GM18909 (cell line): Measurements from ENCODE around the gene LARGE1.
"Not testable (repeated sequence)": the region's sequence is repeated elsewhere in the genome, so short reads cannot be mapped to it uniquely, and the experiment has no call there.

Experiments used
- ATAC-seq: cut with Tn5 transposase; IDR thresholded peaks from one replicate; pipeline ENCODE4 v1.9.1; 2021; ENCODE audit warnings: mild to moderate bottlenecking; ENCODE audit not compliant: unreplicated experiment, poor library complexity

The LARGE1 gene

GRCh38 chr22:33577862-33578411 is 342.3 kb downstream of the LARGE1 start:
- no peak for ATAC-seq

GRCh38 chr22:33576205-33576604 is 344.1 kb downstream of the LARGE1 start:
- ATAC-seq = no peak

DNA sequence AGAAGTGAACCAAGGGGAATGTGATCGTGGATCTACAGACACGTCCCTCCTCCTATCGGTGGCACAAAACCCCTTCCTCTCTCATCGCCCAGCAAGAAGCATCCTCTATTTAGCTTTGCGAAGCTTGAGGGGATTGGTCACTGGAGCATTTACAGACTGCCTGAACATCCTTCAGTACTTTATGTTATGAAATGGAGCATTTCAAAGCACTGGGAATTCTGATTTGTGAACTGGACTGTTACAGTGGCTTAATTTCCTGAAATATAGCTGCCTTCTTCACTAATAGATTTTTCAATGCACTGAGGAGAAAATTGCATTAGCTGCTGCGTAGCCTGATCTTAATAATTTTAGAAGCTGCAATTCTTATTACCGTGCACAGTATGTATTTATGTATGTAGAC is 344.5 kb downstream of the LARGE1 start:
- ATAC-seq = no peak

GRCh38 chr22:33575041-33575440 is 345.2 kb downstream of the LARGE1 start:
- no peak for ATAC-seq

DNA sequence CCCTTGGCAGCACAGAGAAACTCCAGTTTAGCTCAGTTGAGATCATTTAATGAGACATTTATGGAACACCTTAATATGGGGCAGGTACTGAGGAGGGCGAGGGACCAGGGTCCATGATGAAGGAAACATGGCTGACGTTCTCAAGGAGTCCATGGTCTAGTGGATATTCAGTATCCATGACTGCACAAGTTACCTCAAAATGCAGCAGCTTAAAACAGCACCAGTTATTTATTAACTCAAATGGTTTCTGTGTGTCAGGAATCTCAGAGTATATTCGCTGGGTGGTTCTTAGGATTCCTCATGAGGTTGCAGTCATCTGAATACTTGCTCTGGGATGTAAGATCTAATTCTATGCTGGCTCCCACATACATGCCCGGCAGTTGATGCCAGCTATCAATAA is 346.8 kb downstream of the LARGE1 start:
- ATAC-seq = no peak

DNA sequence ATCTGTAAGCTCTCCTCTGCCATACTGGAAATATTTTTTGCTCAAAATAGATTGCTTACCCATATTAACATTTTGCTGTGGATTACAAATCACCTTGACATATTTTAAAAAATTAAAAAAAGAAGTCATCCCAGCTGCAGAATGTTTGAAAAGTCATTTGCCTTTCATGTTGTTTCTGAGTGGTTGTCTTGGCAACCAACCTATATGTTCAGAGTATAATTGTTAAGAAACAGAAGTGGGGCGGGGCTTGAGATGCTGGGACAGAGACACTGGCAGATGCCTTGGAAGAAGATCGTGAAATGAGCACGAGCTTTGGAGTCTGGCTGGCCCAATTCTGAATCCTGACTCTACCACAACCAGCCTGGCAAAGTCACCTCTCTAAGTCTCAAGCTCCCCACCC is 348.2 kb downstream of the LARGE1 start:
- ATAC-seq = no peak

GRCh38 chr22:33570110-33570509 is 350.2 kb downstream of the LARGE1 start:
- ATAC-seq = no peak

DNA sequence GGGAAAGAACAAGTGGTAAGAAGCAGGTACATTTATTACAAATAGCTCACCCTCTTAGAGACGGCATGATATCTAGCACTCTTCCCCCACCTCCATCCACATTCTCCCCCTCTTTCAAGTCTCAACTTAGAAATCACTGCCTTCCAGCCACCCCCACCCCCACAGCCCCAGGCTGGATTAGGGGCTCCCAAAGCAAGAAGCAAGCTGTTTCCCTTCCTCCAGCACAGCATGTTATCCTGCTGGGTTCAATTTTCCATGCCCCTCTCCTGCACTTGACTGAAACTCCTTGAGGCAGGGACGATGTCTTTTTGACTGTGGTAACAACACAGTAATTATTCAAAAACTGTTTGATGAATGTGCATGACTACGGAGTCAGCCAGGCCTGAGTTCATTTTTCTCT is 350.7 kb downstream of the LARGE1 start:
- no peak for ATAC-seq

GRCh38 chr22:33569018-33569417 is 351.3 kb downstream of the LARGE1 start:
- ATAC-seq = no peak

GRCh38 chr22:33566495-33566894 is 353.8 kb downstream of the LARGE1 start:
- ATAC-seq = not testable (repeated sequence)

- ATAC-seq = no peak
These were observed 354.7 kb downstream of the LARGE1 start for GRCh38 chr22:33565580-33565995.

DNA sequence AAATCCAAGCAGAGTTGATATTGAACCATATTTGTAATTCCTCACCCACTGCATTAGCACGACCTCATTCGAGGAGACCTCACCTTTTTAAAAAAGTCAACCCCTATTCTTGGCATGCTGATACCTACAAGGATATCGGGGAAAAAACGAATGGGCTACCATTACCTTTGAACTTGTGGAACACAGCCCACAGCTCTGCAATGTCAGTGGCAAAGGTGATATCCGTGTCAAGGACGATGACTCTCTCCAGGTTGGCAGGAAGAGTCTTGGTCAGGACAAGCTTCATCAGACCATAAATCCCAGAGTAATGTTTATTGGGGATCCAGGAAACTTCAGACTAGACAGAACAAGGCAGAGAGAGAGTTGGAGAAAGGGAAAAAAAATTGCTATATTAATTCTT is 355.6 kb downstream of the LARGE1 start:
- ATAC-seq = no peak

DNA sequence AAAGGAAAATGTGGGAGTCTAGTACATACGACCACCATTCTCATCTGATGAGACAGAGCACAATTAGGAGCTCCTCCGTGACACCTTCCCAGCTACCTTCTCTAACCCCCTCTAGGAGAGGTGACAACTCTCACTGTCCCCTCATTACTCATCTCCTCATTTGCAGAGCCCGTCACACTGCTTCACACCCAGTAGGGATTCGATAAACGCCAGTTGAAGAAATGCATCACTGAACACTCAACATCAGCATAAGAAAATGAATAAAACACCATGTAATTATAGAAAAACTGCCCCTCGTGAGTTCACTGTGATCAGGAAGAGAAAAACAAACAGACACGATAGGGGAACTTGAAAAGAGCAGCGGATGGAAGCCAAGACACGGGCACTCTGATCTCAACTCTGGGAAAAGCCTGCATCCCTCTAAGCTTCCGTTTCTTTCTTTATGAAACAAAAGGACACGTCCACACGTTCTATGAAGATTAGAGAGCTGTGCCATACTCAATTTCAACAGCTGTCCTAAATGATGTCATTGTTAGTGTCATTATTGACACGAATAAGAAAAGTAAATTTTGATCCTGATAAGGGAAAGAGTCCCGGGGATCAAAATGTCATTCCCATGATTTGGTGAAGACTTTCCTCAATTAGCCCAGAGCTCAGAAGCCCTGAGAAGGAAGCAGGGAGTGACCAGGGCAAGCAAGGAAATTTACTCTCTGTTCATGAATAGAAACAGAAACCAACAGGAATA is 356.9 kb downstream of the LARGE1 start:
- ATAC-seq = no peak

DNA sequence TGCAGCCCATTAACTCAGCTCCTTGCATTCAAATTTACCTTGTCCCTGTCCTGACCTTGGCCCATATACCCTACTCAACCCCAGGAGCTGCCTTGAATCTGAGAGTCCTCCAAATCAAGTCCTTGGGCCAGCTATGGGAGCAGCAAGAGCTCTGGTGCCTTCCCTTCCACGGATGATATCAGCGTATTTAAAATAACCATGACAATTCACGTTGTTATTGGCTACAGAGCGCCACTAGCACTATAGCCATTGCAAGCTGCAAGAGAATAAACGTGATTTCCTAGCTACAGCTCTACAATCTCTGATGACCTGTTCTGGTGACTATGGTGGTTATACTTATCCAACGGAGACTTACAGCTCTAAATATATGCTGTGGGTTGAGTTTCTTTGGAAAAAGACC is 357.8 kb downstream of the LARGE1 start:
- ATAC-seq = no peak

GRCh38 chr22:33561149-33561807 is 359.0 kb downstream of the LARGE1 start:
- no peak for ATAC-seq

DNA sequence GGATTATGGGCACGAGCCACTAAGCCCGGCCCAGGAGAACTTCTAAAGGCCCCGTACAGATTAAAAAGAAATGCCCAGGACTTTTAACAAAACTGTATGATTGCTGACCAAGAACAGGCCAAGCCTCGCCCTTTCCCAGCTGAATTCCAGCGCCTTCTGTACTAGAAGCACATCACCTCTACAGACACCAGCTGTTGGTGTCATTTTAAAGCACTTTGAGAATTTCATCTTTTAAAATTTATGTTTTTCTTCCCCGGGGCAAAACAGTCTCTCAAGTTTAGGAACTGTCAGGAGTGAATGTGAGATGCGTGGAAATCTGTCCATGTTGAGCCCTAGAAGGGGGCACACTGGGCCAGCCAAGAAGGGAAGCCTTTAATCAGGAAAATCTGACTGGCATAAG is 362.4 kb downstream of the LARGE1 start:
- no peak for ATAC-seq

DNA sequence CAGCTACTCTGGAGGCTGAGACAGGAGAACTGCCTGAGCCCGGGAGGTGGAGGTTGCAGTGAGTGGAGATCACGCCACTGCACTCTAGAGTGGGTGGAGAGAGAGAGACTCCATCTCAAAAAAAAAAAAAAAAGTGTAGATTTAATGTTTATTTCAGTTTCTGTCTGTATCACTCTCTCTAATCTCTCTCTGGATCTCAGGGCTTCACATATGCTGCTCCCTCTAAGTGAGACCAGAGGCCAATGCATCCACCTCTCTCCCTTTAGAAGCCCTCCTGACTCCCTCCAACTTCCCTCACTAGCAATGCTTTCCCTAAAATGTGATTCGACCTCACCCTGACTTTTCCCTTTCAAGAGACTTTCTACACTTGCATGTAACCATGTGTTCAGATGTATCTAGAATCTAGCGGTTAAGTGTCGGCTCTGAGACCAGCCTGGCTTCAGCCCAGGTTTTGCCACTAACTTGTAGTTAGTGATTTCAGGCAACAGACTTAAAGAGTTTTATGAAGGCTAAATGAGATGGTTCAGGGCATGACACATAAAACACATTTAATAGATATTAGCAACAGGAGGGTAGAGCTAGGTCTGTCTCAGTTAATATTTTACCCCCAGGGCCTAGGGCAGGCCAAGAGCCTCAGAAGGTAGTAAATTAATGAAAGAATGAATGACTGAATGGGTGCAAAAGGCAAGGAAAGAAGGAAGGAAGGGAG is 364.3 kb downstream of the LARGE1 start:
- no peak for ATAC-seq

GRCh38 chr22:33553493-33553892 is 366.8 kb downstream of the LARGE1 start:
- no peak for ATAC-seq

DNA sequence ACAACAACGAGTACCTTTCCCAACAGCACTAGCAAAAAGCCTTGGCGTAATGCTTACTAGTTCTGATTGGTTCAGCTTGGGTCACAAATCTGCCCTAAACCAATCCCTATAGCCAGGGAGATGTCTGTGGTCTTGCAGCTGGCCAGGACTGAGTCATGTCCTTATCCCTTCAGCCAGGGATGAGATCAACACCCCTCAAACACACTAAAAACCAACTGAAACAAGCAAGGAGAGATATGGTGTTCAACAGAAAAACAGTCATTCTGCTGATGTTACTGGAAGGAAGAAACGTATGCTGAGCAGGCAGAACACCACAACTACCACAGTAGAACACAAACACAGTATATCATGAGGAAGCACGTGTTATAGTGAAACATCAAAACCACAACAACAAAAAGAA is 375.6 kb downstream of the LARGE1 start:
- no peak for ATAC-seq

DNA sequence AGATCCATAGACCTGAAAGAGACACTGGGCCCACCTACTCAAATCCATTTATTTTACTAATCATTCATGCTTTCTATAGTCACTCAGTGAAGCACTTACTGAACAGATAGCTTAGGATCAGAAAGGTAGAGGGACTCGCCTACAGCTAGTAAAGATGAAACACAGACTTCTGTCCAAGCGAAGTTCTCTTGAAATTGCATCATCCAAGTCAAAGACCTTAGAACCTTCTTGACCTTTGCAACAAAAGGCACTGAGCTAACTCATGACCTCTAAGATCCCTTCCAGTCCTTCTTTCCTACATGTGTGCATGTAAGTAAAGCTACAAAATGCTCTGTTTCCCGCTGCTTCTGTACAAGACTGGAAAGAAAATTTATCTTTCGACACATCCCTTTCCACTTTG is 377.6 kb downstream of the LARGE1 start:
- no peak for ATAC-seq

DNA sequence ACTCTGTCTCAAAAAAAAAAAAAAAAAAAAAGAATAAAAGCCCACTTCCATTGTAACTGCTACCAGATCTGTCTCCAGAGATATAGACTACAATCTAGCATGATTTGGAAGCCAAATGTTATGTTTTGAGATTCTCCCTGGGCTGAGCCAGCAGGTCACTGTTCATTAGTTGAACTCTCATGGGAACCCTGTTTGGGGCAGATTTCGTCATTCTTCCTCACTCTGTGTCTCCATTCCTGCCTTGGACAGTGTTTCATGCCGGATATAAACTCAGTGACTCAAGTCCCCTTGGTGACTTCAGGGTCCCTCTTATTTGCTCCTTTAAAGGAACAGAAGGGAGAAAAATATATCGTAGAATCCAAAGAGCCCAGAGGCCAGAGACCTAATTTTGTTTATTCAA is 378.1 kb downstream of the LARGE1 start:
- no peak for ATAC-seq
